ENCODE results near the gene AFF4.

- TF ChIP-seq CTCF (IDR thresholded peaks at IDR 0.05; ENCODE audit: low read depth, low read length): no peak
- TF ChIP-seq POLR2A (IDR thresholded peaks at IDR 0.05; ENCODE audit: extremely low read depth, insufficient read length): no peak
These were observed 124.7 kb downstream of the AFF4 start for GRCh38 chr5:132838516-132839282.
